ENCODE measurements around the gene TSSK2.

GRCh38 chr22:19119949-19120348 is 11.2 kb upstream of the TSSK2 start:
- TF ChIP-seq CTCF (IDR thresholded peaks at IDR 0.05; ENCODE audit: low read length) (no peak), EZH2 (optimal IDR thresholded peaks at IDR 0.05; ENCODE audit: low read depth, low read length) (no peak), EZH2phosphoT487 (IDR thresholded peaks at IDR 0.05; ENCODE audit: low read length) (no peak)
